Neural progenitor cell (in vitro differentiated cells): Measurements from ENCODE around the gene TFCP2L1.

Experiments used
- EZH2 ChIP-seq: fragments of 200-600 bp; sonication (generic); IDR thresholded peaks from 2 replicates; pipeline ENCODE4 v1.6.1; 2017; ENCODE audit warnings: antibody characterized with exemption, mild to moderate bottlenecking, moderate library complexity
- EZH2phosphoT487 ChIP-seq: fragments of 200-600 bp; sonication (generic); IDR thresholded peaks from 2 replicates; pipeline ENCODE4 v1.6.1; 2017; ENCODE audit warnings: antibody characterized with exemption

- no peak for TF ChIP-seq EZH2
- TF ChIP-seq EZH2phosphoT487 = no peak
Observed at GRCh38 chr2:121209014-121209610, 75.9 kb downstream of the TFCP2L1 start.
